Measurements from ENCODE around the gene OTOP3.

Gene OTOP3

GRCh38 chr17:74938194-74938950 lies 2.7 kb downstream of the OTOP3 start:
- Histone ChIP-seq H3K79me2 (ENCODE audit: insufficient read depth, low read length) (no peaks in the 10 kb centered on the region), H3K9ac (ENCODE audit: low read length) (no peak overlapping the region), H2AFZ (ENCODE audit: low read depth, low read length, severe bottlenecking) (no peak overlapping the region), H3K27me3 (ENCODE audit: low read length) (no peaks in the 10 kb centered on the region), H3K9me2 (replicated peaks; ENCODE audit: insufficient read depth, low read length) (no peaks in the 10 kb centered on the region), H3F3A (ENCODE audit: insufficient read depth) (no peaks in the 10 kb centered on the region), H3K9me3 (ENCODE audit: insufficient read depth, low read length) (no peaks in the 10 kb centered on the region), H3K36me3 (ENCODE audit: low read length) (no peaks in the 10 kb centered on the region), H4K20me1 (ENCODE audit: low read depth, low read length) (no peaks in the 10 kb centered on the region), H3K4me3 (ENCODE audit: insufficient read depth, low read length, poor library complexity, severe bottlenecking) (no peak overlapping the region), H3K4me2 (ENCODE audit: low read depth, low read length, poor library complexity, severe bottlenecking) (no peak overlapping the region), H3K27ac (ENCODE audit: low read depth, low read length) (no peak overlapping the region)
- TF ChIP-seq EZH2phosphoT487 (conservative IDR thresholded peaks at IDR 0.05; ENCODE audit: low read length) (no peak), CTCF (IDR thresholded peaks at IDR 0.05; ENCODE audit: insufficient read depth, low read length, poor library complexity, severe bottlenecking) (no peak)

- Histone ChIP-seq H3K9me2 (replicated peaks; ENCODE audit: insufficient read depth, low read length) (no peaks in the 10 kb centered on the region), H3K4me3 (ENCODE audit: insufficient read depth, low read length, poor library complexity, severe bottlenecking) (no peak overlapping the region), H4K20me1 (ENCODE audit: low read depth, low read length) (no peaks in the 10 kb centered on the region), H3F3A (ENCODE audit: insufficient read depth) (no peaks in the 10 kb centered on the region), H3K79me2 (ENCODE audit: insufficient read depth, low read length) (no peaks in the 10 kb centered on the region), H3K27ac (ENCODE audit: low read depth, low read length) (no peak overlapping the region), H3K4me2 (ENCODE audit: low read depth, low read length, poor library complexity, severe bottlenecking) (no peak overlapping the region), H3K9ac (ENCODE audit: low read length) (no peak overlapping the region), H2AFZ (ENCODE audit: low read depth, low read length, severe bottlenecking) (no peak overlapping the region), H3K9me3 (ENCODE audit: insufficient read depth, low read length) (no peaks in the 10 kb centered on the region), H3K27me3 (ENCODE audit: low read length) (no peaks in the 10 kb centered on the region), H3K36me3 (ENCODE audit: low read length) (no peaks in the 10 kb centered on the region)
- TF ChIP-seq CTCF (IDR thresholded peaks at IDR 0.05; ENCODE audit: insufficient read depth, low read length, poor library complexity, severe bottlenecking) (no peak), EZH2phosphoT487 (conservative IDR thresholded peaks at IDR 0.05; ENCODE audit: low read length) (no peak)
Observed at GRCh38 chr17:74939534-74939933, 3.8 kb downstream of the OTOP3 start.

GRCh38 chr17:74941128-74941725 lies 5.5 kb downstream of the OTOP3 start:
- Histone ChIP-seq H2AFZ (ENCODE audit: low read depth, low read length, severe bottlenecking) (no peak overlapping the region), H3K9me3 (ENCODE audit: insufficient read depth, low read length) (no peaks in the 10 kb centered on the region), H3K4me3 (ENCODE audit: insufficient read depth, low read length, poor library complexity, severe bottlenecking) (no peak overlapping the region), H3K27me3 (ENCODE audit: low read length) (no peaks in the 10 kb centered on the region), H4K20me1 (ENCODE audit: low read depth, low read length) (no peaks in the 10 kb centered on the region), H3K9me2 (replicated peaks; ENCODE audit: insufficient read depth, low read length) (no peaks in the 10 kb centered on the region), H3K36me3 (ENCODE audit: low read length) (no peaks in the 10 kb centered on the region), H3K79me2 (ENCODE audit: insufficient read depth, low read length) (no peaks in the 10 kb centered on the region), H3K27ac (ENCODE audit: low read depth, low read length) (no peak overlapping the region), H3K9ac (ENCODE audit: low read length) (no peak overlapping the region), H3K4me2 (ENCODE audit: low read depth, low read length, poor library complexity, severe bottlenecking) (no peak overlapping the region), H3F3A (ENCODE audit: insufficient read depth) (no peaks in the 10 kb centered on the region)
- TF ChIP-seq CTCF (IDR thresholded peaks at IDR 0.05; ENCODE audit: insufficient read depth, low read length, poor library complexity, severe bottlenecking) (no peak), EZH2phosphoT487 (conservative IDR thresholded peaks at IDR 0.05; ENCODE audit: low read length) (no peak)

Data from SU-DHL-6 (cell line).